Heart left ventricle (tissue), 13 donors: ENCODE results near the gene LRPAP1.

Experiments
- POLR2A ChIP-seq, 2 donors: fragments of 450-650 bp; IDR thresholded peaks; one replicate each; pipeline ENCODE4 v1.6.1; 2017; ENCODE audit warnings: antibody characterized with exemption in 2 of 2, mild to moderate bottlenecking in 2 of 2, moderate library complexity in 2 of 2
- TF ChIP-seq, protein P1 (sequence below), 12 donors: fragments of 200-600 bp; sonication (generic) in 4 of 12; IDR thresholded peaks; one replicate each; pipeline versions ENCODE4 v1.5.0 to v1.8.0; 2018 to 2022; ENCODE audit warnings: antibody characterized with exemption in 12 of 12, mild to moderate bottlenecking in 5 of 12
- donor health status: ischemic (EF 13 %, LVEDD 7.1; RV severe dilation, severe dysfunction).
- donor health status: DM: no; HTN: yes; CAD: no.
- donor health status: DM: no; HTN: no; CAD: no.
- donor health status: ischemic (EF 25% LVEDD 6.9; RV normal size, moderate dysfunction).
- donor health status: ischemic (EF 25% LVEDD 5.7; RV mildly dilated, moderate dysfunction).
- donor health status: ischemic (EF 35%, LVEDD 5.7; RV mildly dilated, moderate dysfunction).
- donor health status: nonischemic (EF 11% LVEDD 7.7; RV severe dilation, severe dysfunction).
- donor health status: DM: yes; HTN: yes; CAD: no.
- donor health status: PGD.
- donor health status: ischemic (EF 29% LVEDD 5.4; RV normal size, mild dysfunction).
- donor health status: nonischemic (EF 23%, LVEDD 6.1; RV moderate dilation, normal function).

- TF ChIP-seq, protein P1, sequence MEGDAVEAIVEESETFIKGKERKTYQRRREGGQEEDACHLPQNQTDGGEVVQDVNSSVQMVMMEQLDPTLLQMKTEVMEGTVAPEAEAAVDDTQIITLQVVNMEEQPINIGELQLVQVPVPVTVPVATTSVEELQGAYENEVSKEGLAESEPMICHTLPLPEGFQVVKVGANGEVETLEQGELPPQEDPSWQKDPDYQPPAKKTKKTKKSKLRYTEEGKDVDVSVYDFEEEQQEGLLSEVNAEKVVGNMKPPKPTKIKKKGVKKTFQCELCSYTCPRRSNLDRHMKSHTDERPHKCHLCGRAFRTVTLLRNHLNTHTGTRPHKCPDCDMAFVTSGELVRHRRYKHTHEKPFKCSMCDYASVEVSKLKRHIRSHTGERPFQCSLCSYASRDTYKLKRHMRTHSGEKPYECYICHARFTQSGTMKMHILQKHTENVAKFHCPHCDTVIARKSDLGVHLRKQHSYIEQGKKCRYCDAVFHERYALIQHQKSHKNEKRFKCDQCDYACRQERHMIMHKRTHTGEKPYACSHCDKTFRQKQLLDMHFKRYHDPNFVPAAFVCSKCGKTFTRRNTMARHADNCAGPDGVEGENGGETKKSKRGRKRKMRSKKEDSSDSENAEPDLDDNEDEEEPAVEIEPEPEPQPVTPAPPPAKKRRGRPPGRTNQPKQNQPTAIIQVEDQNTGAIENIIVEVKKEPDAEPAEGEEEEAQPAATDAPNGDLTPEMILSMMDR (IDR thresholded peaks at IDR 0.05) = no peak
- no peak for TF ChIP-seq POLR2A (IDR thresholded peaks at IDR 0.05)
Measured at GRCh38 chr4:3468154-3468553, 64.1 kb downstream of the LRPAP1 start.
